HG02852 (cell line): Measurements from ENCODE around the gene ADGRG6.

Experiments used
- ATAC-seq: cut with Tn5 transposase; IDR thresholded peaks from one replicate; pipeline ENCODE4 v1.9.1; 2021; ENCODE audit warnings: mild to moderate bottlenecking, moderate library complexity; ENCODE audit not compliant: unreplicated experiment

The ADGRG6 gene

GRCh38 chr6:142320366-142320765 is 18.6 kb downstream of the ADGRG6 start:
- no peak for ATAC-seq

- ATAC-seq, result no peak
Measured at GRCh38 chr6:142321451-142321850, 19.6 kb downstream of the ADGRG6 start.

GRCh38 chr6:142322066-142322465 is 20.3 kb downstream of the ADGRG6 start:
- ATAC-seq, result no peak

- ATAC-seq, result no peak
Measured at GRCh38 chr6:142322504-142323198, 20.8 kb downstream of the ADGRG6 start.

GRCh38 chr6:142323377-142323776 is 21.6 kb downstream of the ADGRG6 start:
- ATAC-seq, result no peak

GRCh38 chr6:142324111-142324510 is 22.3 kb downstream of the ADGRG6 start:
- no peak for ATAC-seq

- no peak for ATAC-seq
Measured at GRCh38 chr6:142325111-142325510, 23.3 kb downstream of the ADGRG6 start.

- no peak for ATAC-seq
Measured at GRCh38 chr6:142326540-142326939, 24.7 kb downstream of the ADGRG6 start.

GRCh38 chr6:142328070-142328469 is 26.3 kb downstream of the ADGRG6 start:
- no peak for ATAC-seq

- no peak for ATAC-seq
Measured at GRCh38 chr6:142329486-142330113, 27.8 kb downstream of the ADGRG6 start.

GRCh38 chr6:142331075-142331551 is 29.3 kb downstream of the ADGRG6 start:
- ATAC-seq, result no peak

- no peak for ATAC-seq
Measured at GRCh38 chr6:142331601-142332000, 29.8 kb downstream of the ADGRG6 start.

- ATAC-seq, result no peak
Measured at GRCh38 chr6:142332393-142333098, 30.7 kb downstream of the ADGRG6 start.

- no peak for ATAC-seq
Measured at GRCh38 chr6:142333431-142333830, 31.6 kb downstream of the ADGRG6 start.

- ATAC-seq, result no peak
Measured at GRCh38 chr6:142334294-142334693, 32.5 kb downstream of the ADGRG6 start.

- ATAC-seq, result no peak
Measured at GRCh38 chr6:142335415-142335814, 33.6 kb downstream of the ADGRG6 start.

- ATAC-seq, result no peak
Measured at GRCh38 chr6:142336183-142336582, 34.4 kb downstream of the ADGRG6 start.

- no peak for ATAC-seq
Measured at GRCh38 chr6:142336787-142337186, 35.0 kb downstream of the ADGRG6 start.

GRCh38 chr6:142339113-142339512 is 37.3 kb downstream of the ADGRG6 start:
- no peak for ATAC-seq

GRCh38 chr6:142339968-142340658 is 38.3 kb downstream of the ADGRG6 start:
- no peak for ATAC-seq

- ATAC-seq, result no peak
Measured at GRCh38 chr6:142341855-142342330, 40.1 kb downstream of the ADGRG6 start.
